IMR-90 (cell line): Measurements from ENCODE around the gene MKKS. TPM values are rescaled to one million over a fixed set of nuclear protein-coding genes. Genes with fewer than 3 reads are reported as not detected.

Experiments used
- ATAC-seq: fragments of 200-7000 bp; cut with Tn5 transposase; 2 replicates; pipeline ENCODE4 v1.9.1; 2020; ENCODE audit warnings: low read depth, mild to moderate bottlenecking, moderate library complexity
- BruUV-seq: library from RNA; stranded (reverse); fragments of 400-500 nt; replicated peaks from 2 replicates; lab custom pipeline; 2021; lab: Mats Ljungman, UMichigan
- CTCF ChIA-PET: fragments of 300-600 bp; formaldehyde crosslinking; extraction: SDS; loops from one replicate; lab custom pipeline; 2021; ENCODE audit warnings: antibody characterized with exemption; lab: Yijun Ruan, JAX
- POLR2A ChIA-PET: fragments of 300-600 bp; sonication (Branson Sonifier 250); formaldehyde crosslinking; loops from one replicate; lab custom pipeline; 2022; ENCODE audit warnings: antibody characterized with exemption; ENCODE audit not compliant: unreplicated experiment; lab: Charles Lee
- DNase-seq: peaks from one replicate; pipeline ENCODE4 v3.0.0; 2013
- H2AFZ ChIP-seq: replicated peaks from 2 replicates; pipeline ENCODE3; 2013; ENCODE audit warnings: low read length, mild to moderate bottlenecking; ENCODE audit not compliant: poor library complexity
- H2AK5ac ChIP-seq: 2 replicates; pipeline ENCODE4 v1.6.1; 2013; ENCODE audit warnings: low read depth, low read length, inconsistent platforms
- H2AK9ac ChIP-seq: replicated peaks from 2 replicates; pipeline ENCODE3; 2013; ENCODE audit warnings: mild to moderate bottlenecking, low read depth, low read length, moderate library complexity; ENCODE audit not compliant: poor library complexity
- H2BK120ac ChIP-seq: 2 replicates; pipeline ENCODE4 v1.6.1; 2013; ENCODE audit warnings: low read depth, low read length, inconsistent platforms
- H2BK15ac ChIP-seq: 3 replicates; pipeline ENCODE4 v1.6.1; 2013; ENCODE audit warnings: low read depth, low read length, inconsistent platforms
- H2BK20ac ChIP-seq: 2 replicates; pipeline ENCODE4 v1.6.1; 2013; ENCODE audit warnings: low read depth, mild to moderate bottlenecking, inconsistent platforms, low read length, moderate library complexity
- H2BK5ac ChIP-seq: 2 replicates; pipeline ENCODE4 v1.6.1; 2013; ENCODE audit warnings: mild to moderate bottlenecking, low read depth, low read length, inconsistent platforms; ENCODE audit not compliant: poor library complexity, severe bottlenecking
- H3K14ac ChIP-seq: replicated peaks from 2 replicates; pipeline ENCODE4 v1.6.1; 2013; ENCODE audit warnings: low read depth, low read length, inconsistent platforms
- H3K18ac ChIP-seq: 2 replicates; pipeline ENCODE4 v1.6.1; 2013; ENCODE audit warnings: low read depth, low read length, control low read depth
- H3K23ac ChIP-seq: 2 replicates; pipeline ENCODE4 v1.6.1; 2013; ENCODE audit warnings: low read depth, low read length, inconsistent platforms
- H3K27ac ChIP-seq: 2 replicates; pipeline ENCODE4 v1.5.1; 2013; ENCODE audit warnings: mild to moderate bottlenecking, control low read depth, low read length; ENCODE audit not compliant: insufficient read depth
- H3K27me3 ChIP-seq: 2 replicates; pipeline ENCODE4 v1.6.1; 2013; ENCODE audit warnings: low read length; ENCODE audit not compliant: control insufficient read depth, insufficient read depth
- H3K36me3 ChIP-seq: 2 replicates; pipeline ENCODE4 v1.6.1; 2013; ENCODE audit warnings: low read length, mixed read lengths; ENCODE audit not compliant: control insufficient read depth, insufficient read depth
- H3K4ac ChIP-seq: 2 replicates; pipeline ENCODE4 v1.6.1; 2013; ENCODE audit warnings: low read depth, low read length, inconsistent platforms
- H3K4me1 ChIP-seq: 2 replicates; pipeline ENCODE4 v1.6.1; 2013; ENCODE audit warnings: low read length, mixed read lengths; ENCODE audit not compliant: control insufficient read depth, insufficient read depth
- H3K4me2 ChIP-seq: 2 replicates; pipeline ENCODE4 v1.6.1; 2013; ENCODE audit warnings: low read depth, mild to moderate bottlenecking, control low read depth, low read length, moderate library complexity
- H3K4me3 ChIP-seq: 2 replicates; pipeline ENCODE4 v1.5.1; 2013; ENCODE audit warnings: low read depth, mild to moderate bottlenecking, control low read depth, low read length, moderate library complexity; ENCODE audit not compliant: insufficient read depth
- H3K56ac ChIP-seq: 2 replicates; pipeline ENCODE4 v1.6.1; 2013; ENCODE audit warnings: low read length, inconsistent platforms; ENCODE audit not compliant: insufficient read depth; ENCODE audit errors: extremely low read depth
- H3K79me1 ChIP-seq, 2 experiments: 2 replicates each; pipeline ENCODE4 v1.6.1; 2013; ENCODE audit warnings: low read length in 2 of 2, inconsistent platforms in 1 of 2, low read depth in 1 of 2
- H3K9ac ChIP-seq: 2 replicates; pipeline ENCODE4 v1.6.1; 2013; ENCODE audit warnings: low read depth, low read length, control low read depth
- H3K9me1 ChIP-seq: 2 replicates; pipeline ENCODE4 v1.6.1; 2013; ENCODE audit warnings: low read length, inconsistent platforms; ENCODE audit not compliant: insufficient read depth
- H3K9me3 ChIP-seq: 2 replicates; pipeline ENCODE4 v1.6.1; 2013; ENCODE audit warnings: low read length; ENCODE audit not compliant: control insufficient read depth, insufficient read depth
- H4K20me1 ChIP-seq: 2 replicates; pipeline ENCODE4 v1.6.1; 2013; ENCODE audit warnings: low read length, inconsistent platforms; ENCODE audit not compliant: insufficient read depth
- H4K5ac ChIP-seq: 2 replicates; pipeline ENCODE4 v1.6.1; 2013; ENCODE audit warnings: mild to moderate bottlenecking, low read depth, low read length, control low read depth
- H4K8ac ChIP-seq, 2 experiments: 2 replicates each; pipeline ENCODE4 v1.6.1; 2013; ENCODE audit warnings: low read depth in 2 of 2, low read length in 2 of 2, control low read depth in 1 of 2, inconsistent platforms in 1 of 2
- H4K91ac ChIP-seq: 2 replicates; pipeline ENCODE4 v1.6.1; 2013; ENCODE audit warnings: low read depth, low read length, inconsistent platforms; ENCODE audit not compliant: insufficient read depth
- BHLHE40 ChIP-seq: fragments of 150-350 bp; IDR thresholded peaks from 2 replicates; pipeline ENCODE4 v1.6.1; 2016; ENCODE audit warnings: mild to moderate bottlenecking, low read depth, low read length
- CEBPB ChIP-seq: IDR thresholded peaks from 2 replicates; pipeline ENCODE4 v1.6.1; 2012; ENCODE audit warnings: low read depth, low read length, improper control_type of control experiment
- CHD1 ChIP-seq: IDR thresholded peaks from 2 replicates; pipeline ENCODE4 v1.6.1; 2012; ENCODE audit warnings: low read depth, low read length, improper control_type of control experiment
- CTCF ChIP-seq: conservative IDR thresholded peaks from 2 replicates; pipeline ENCODE4 v1.5.1; 2012; ENCODE audit warnings: mild to moderate bottlenecking, low read depth, low read length, improper control_type of control experiment
- ELK1 ChIP-seq: fragments of 150-350 bp; IDR thresholded peaks from 2 replicates; pipeline ENCODE4 v1.6.1; 2016; ENCODE audit warnings: low read depth, mild to moderate bottlenecking, low read length, moderate library complexity, borderline replicate concordance
- FOS ChIP-seq: fragments of 150-350 bp; IDR thresholded peaks from 2 replicates; pipeline ENCODE4 v1.6.1; 2016; ENCODE audit warnings: low read depth, low read length
- MAFK ChIP-seq: IDR thresholded peaks from 2 replicates; pipeline ENCODE4 v1.6.1; 2012; ENCODE audit warnings: low read depth, low read length, improper control_type of control experiment
- MAZ ChIP-seq: IDR thresholded peaks from 2 replicates; pipeline ENCODE4 v1.6.1; 2012; ENCODE audit warnings: low read depth, mild to moderate bottlenecking, low read length, improper control_type of control experiment, moderate library complexity, borderline replicate concordance
- MXI1 ChIP-seq: IDR thresholded peaks from 2 replicates; pipeline ENCODE4 v1.6.1; 2012; ENCODE audit warnings: low read depth, mild to moderate bottlenecking, low read length, moderate library complexity, borderline replicate concordance
- NFE2L2 ChIP-seq: fragments of 150-350 bp; IDR thresholded peaks from 2 replicates; pipeline ENCODE4 v1.6.1; 2016; ENCODE audit warnings: low read depth, mild to moderate bottlenecking, low read length
- POLR2A ChIP-seq: IDR thresholded peaks from 2 replicates; pipeline ENCODE4 v1.6.1; 2012; ENCODE audit warnings: mild to moderate bottlenecking, low read depth, low read length
- RAD21 ChIP-seq: IDR thresholded peaks from 2 replicates; pipeline ENCODE4 v1.6.1; 2012; ENCODE audit warnings: low read length, improper control_type of control experiment
- RCOR1 ChIP-seq: IDR thresholded peaks from 2 replicates; pipeline ENCODE4 v1.6.1; 2012; ENCODE audit warnings: mild to moderate bottlenecking, low read length, improper control_type of control experiment; ENCODE audit not compliant: insufficient replicate concordance
- RFX5 ChIP-seq: IDR thresholded peaks from 2 replicates; pipeline ENCODE4 v1.8.0; 2012; ENCODE audit warnings: low read depth, mild to moderate bottlenecking, low read length, moderate library complexity
- SMC3 ChIP-seq: fragments of 150-350 bp; IDR thresholded peaks from 2 replicates; pipeline ENCODE4 v1.6.1; 2016; ENCODE audit warnings: low read depth, mild to moderate bottlenecking, antibody characterized with exemption, low read length, moderate library complexity
- USF2 ChIP-seq: fragments of 150-350 bp; IDR thresholded peaks from 2 replicates; pipeline ENCODE4 v1.6.1; 2017; ENCODE audit warnings: mild to moderate bottlenecking, antibody characterized with exemption, low read length, low read depth
- dilution Hi-C: fragments of 300-500 bp; cut with HindIII; formaldehyde crosslinking; loops from one replicate; pipeline ENCODE4 v1.14.3; 2018; ENCODE audit warnings: low sequenced_read_pairs; ENCODE audit not compliant: unreplicated experiment
- in situ Hi-C: fragments of 300-500 bp; cut with MboI; formaldehyde crosslinking; loops from 3 replicates; pipeline ENCODE4 v1.14.3; 2019; ENCODE audit warnings: low sequenced_read_pairs, inconsistent platforms, mixed read lengths
- intact Hi-C: fragments of 100-400 bp; cut with micrococcal nuclease; formaldehyde crosslinking; loops from 2 replicates; pipeline ENCODE4 v1.10.0; 2022
- polyA plus RNA-seq, 3 experiments: library from polyadenylated mRNA; depleted of rRNA; stranded (reverse); fragments of >200 nt; gene quantifications; 2 replicates each; pipeline ENCODE4 v1.2.3, GENCODE V29; 2012; ENCODE audit warnings: low replicate concordance in 1 of 3
- total RNA-seq: library from RNA; depleted of rRNA; stranded (reverse); fragments of >200 nt; gene quantifications from 2 replicates; pipeline ENCODE4 v1.2.3, GENCODE V29; 2012

MKKS gene
- total and polyA plus RNA-seq, 2 of the 4 experiments (the other 2 are of a cell fraction) = 6.9 to 7.5 TPM

GRCh38 chr20:10367693-10367942 is 66.4 kb downstream of the MKKS start:
- Histone ChIP-seq H2AK5ac (no peak overlapping the region), H2BK15ac (no peak overlapping the region), H2BK20ac (no peak overlapping the region), H3K9me1 (peaks cover 3% of the 10 kb centered on the region; the same call in 1 of the 2 replicates), H2AFZ (no peak overlapping the region), H3K18ac (no peak overlapping the region), H3K27me3 (no peaks in the 10 kb centered on the region; the same call in 1 of the 2 replicates), H4K20me1 (no peaks in the 10 kb centered on the region), H4K5ac (no peak overlapping the region), H3K79me1 (no peaks in the 10 kb centered on the region; a peak in 1 of 4 replicates), H3K9me3 (no peaks in the 10 kb centered on the region), H4K91ac (no peak overlapping the region), H3K9ac (no peak overlapping the region), H3K4me3 (no peak overlapping the region), H2AK9ac (no peak overlapping the region), H3K27ac (no peak overlapping the region), H2BK120ac (no peak overlapping the region), H3K4me2 (no peak overlapping the region), H2BK5ac (no peak overlapping the region), H3K14ac (no peak overlapping the region), H3K56ac (no peak overlapping the region), H3K4ac (no peak overlapping the region), H4K8ac (no peak overlapping the region), H3K4me1 (peaks cover 6% of the 10 kb centered on the region), H3K36me3 (no peaks in the 10 kb centered on the region), H3K23ac (no peak overlapping the region)
- ATAC-seq (no peak; the same call in 1 of the 2 replicates), DNase-seq (no peak)
- CTCF ChIA-PET = interaction anchor here (1.1 kb wide), 1 partner anchor 10 kb away, joined by 3 read pairs; no protein-coding TSS in a partner anchor
- in situ Hi-C loops (no loop called here), intact Hi-C loops (no loop called here), dilution Hi-C loops (no loop called here)
- no peak for TF ChIP-seq NFE2L2
- no peak for TF ChIP-seq MXI1
- TF ChIP-seq CEBPB = no peak
- no peak for TF ChIP-seq BHLHE40
- no peak for TF ChIP-seq CTCF
- no peak for TF ChIP-seq SMC3
- TF ChIP-seq USF2 = no peak
- TF ChIP-seq RCOR1 = no peak
- TF ChIP-seq FOS = no peak
- TF ChIP-seq MAZ = no peak
- TF ChIP-seq RFX5 = no peak
- no peak for TF ChIP-seq CHD1
- TF ChIP-seq RAD21 = no peak
- TF ChIP-seq POLR2A = no peak
- TF ChIP-seq MAFK = no peak
- no peak for TF ChIP-seq ELK1
- no TSS peak for BruUV-seq
- POLR2A ChIA-PET = no interaction called here
